HepG2 (cell line): Measurements from ENCODE around the gene ADCY9. TPM values are rescaled to one million over a fixed set of nuclear protein-coding genes. Genes with fewer than 3 reads are reported as not detected.

ENCODE experiments used
- ATAC-seq: fragments of 200-7000 bp; cut with Tn5 transposase; 3 replicates; pipeline ENCODE4 v1.9.1; 2020; ENCODE audit warnings: mild to moderate bottlenecking, moderate library complexity
- BruUV-seq: library from RNA; stranded (reverse); fragments of 400-500 nt; replicated peaks from 2 replicates; lab custom pipeline; 2021; lab: Mats Ljungman, UMichigan
- CTCF ChIA-PET: fragments of 300-600 bp; formaldehyde crosslinking; extraction: SDS; loops from one replicate; lab custom pipeline; 2021; ENCODE audit warnings: low total read pairs, inconsistent platforms, low intra/inter-chr PET ratio; lab: Yijun Ruan, JAX
- POLR2A ChIA-PET: fragments of 350-600 bp; sonication (Branson Sonifier 250); formaldehyde crosslinking; loops from one replicate; lab custom pipeline; 2020; ENCODE audit warnings: antibody characterized with exemption, inconsistent platforms; lab: Yijun Ruan, JAX
- DNase-seq: peaks from one replicate; pipeline ENCODE4 v3.0.0-alpha.2; 2015; ENCODE audit warnings: low spot score
- FAIRE-seq: peaks from 3 replicates; lab custom pipeline; 2011; peaks lifted over from hg19 to GRCh38; lab: Jason Lieb, UNC
- H2AFZ ChIP-seq: one replicate; pipeline ENCODE4 v1.6.1; 2011; ENCODE audit warnings: low read length, inconsistent platforms
- H3K27ac ChIP-seq: fragments of 300-600 bp; 3 replicates; pipeline ENCODE4 v1.8.0; 2011; ENCODE audit warnings: mixed run types, mild to moderate bottlenecking, mixed read lengths, low read length, inconsistent platforms; ENCODE audit not compliant: insufficient read depth; ENCODE audit errors: extremely low read length
- H3K27me3 ChIP-seq, 2 experiments: fragments of 200-600 bp in 1 of 2; 2 replicates in 1 of 2; 3 replicates in 1 of 2; pipeline versions ENCODE4 v1.6.0 to v1.8.0; 2011; ENCODE audit warnings: low read length in 2 of 2, mild to moderate bottlenecking in 2 of 2, moderate library complexity in 2 of 2, inconsistent platforms in 1 of 2; ENCODE audit not compliant: insufficient read depth in 2 of 2, control insufficient read depth in 1 of 2
- H3K36me3 ChIP-seq, 2 experiments: fragments of 200-600 bp in 1 of 2; replicated peaks in 1 of 2; 2 replicates in 1 of 2; 3 replicates in 1 of 2; pipeline versions ENCODE4 v1.5.1 to v1.8.0; 2011; ENCODE audit warnings: low read length in 2 of 2, inconsistent platforms in 1 of 2; ENCODE audit not compliant: insufficient read depth in 2 of 2, control insufficient read depth in 1 of 2
- H3K4me1 ChIP-seq: 2 replicates; pipeline ENCODE4 v1.5.1; 2012; ENCODE audit warnings: low read length, inconsistent platforms; ENCODE audit not compliant: insufficient read depth
- H3K4me2 ChIP-seq: 2 replicates; pipeline ENCODE4 v1.6.0; 2011; ENCODE audit warnings: low read depth, low read length, inconsistent platforms
- H3K4me3 ChIP-seq, 3 experiments: fragments of 200-600 bp in 1 of 3; sonication (generic), shearing (Covaris generic) in 1 of 3; replicated peaks in 1 of 3; 2 replicates each; pipeline ENCODE4 v1.5.1; 2011 to 2016; ENCODE audit warnings: low read length in 3 of 3, inconsistent platforms in 2 of 3, low read depth in 2 of 3, mild to moderate bottlenecking in 2 of 3, control low read depth in 1 of 3, mixed read lengths in 1 of 3; ENCODE audit not compliant: insufficient read depth in 1 of 3
- H3K79me2 ChIP-seq: one replicate; pipeline ENCODE4 v1.6.1; 2011; ENCODE audit warnings: low read length, inconsistent platforms; ENCODE audit not compliant: insufficient read depth
- H3K9ac ChIP-seq: 2 replicates; pipeline ENCODE4 v1.6.0; 2011; ENCODE audit warnings: mild to moderate bottlenecking, low read depth, low read length, inconsistent platforms; ENCODE audit not compliant: insufficient read depth
- H3K9me3 ChIP-seq: 2 replicates; pipeline ENCODE4 v1.5.1; 2012; ENCODE audit warnings: mild to moderate bottlenecking, low read length
- H4K20me1 ChIP-seq: 2 replicates; pipeline ENCODE4 v1.6.0; 2011; ENCODE audit warnings: inconsistent platforms, mild to moderate bottlenecking, low read length, moderate library complexity; ENCODE audit not compliant: insufficient read depth
- ARID3A ChIP-seq: IDR thresholded peaks from 2 replicates; pipeline ENCODE4 v1.6.1; 2012; ENCODE audit warnings: low read depth, low read length, improper control_type of control experiment
- BORCS8-MEF2B ChIP-seq: sonication (generic); formaldehyde crosslinking; IDR thresholded peaks from 2 replicates; pipeline ENCODE4 v1.8.0; 2022; ENCODE audit warnings: mild to moderate bottlenecking, missing genetic modification reagents
- ETS1 ChIP-seq: sonication (generic); formaldehyde crosslinking; IDR thresholded peaks from 2 replicates; pipeline ENCODE4 v1.4.0; 2020; ENCODE audit warnings: missing genetic modification reagents
- FIP1L1 ChIP-seq: fragments of 200-400 bp; formaldehyde crosslinking; IDR thresholded peaks from 2 replicates; pipeline ENCODE4 v1.6.1; 2018; ENCODE audit warnings: low read depth, mild to moderate bottlenecking, low read length, moderate library complexity, borderline replicate concordance; ENCODE audit not compliant: insufficient read depth
- POLR2A ChIP-seq, 2 experiments: IDR thresholded peaks; 2 replicates each; pipeline ENCODE4 v1.6.1; 2011; ENCODE audit warnings: low read depth in 2 of 2, low read length in 2 of 2, mild to moderate bottlenecking in 1 of 2, moderate library complexity in 1 of 2; ENCODE audit not compliant: insufficient read depth in 1 of 2
- SRSF9 ChIP-seq: fragments of 200-400 bp; formaldehyde crosslinking; IDR thresholded peaks from 2 replicates; pipeline ENCODE4 v1.6.1; 2018; ENCODE audit warnings: borderline replicate concordance, mild to moderate bottlenecking, low read depth, low read length; ENCODE audit not compliant: insufficient read depth, poor library complexity, severe bottlenecking
- ZBTB26 ChIP-seq: IDR thresholded peaks from 2 replicates; pipeline ENCODE4 v1.6.1; 2016; ENCODE audit warnings: missing compliant biosample characterization, missing genetic modification reagents, borderline replicate concordance
- ZNF326 ChIP-seq: sonication (generic); formaldehyde crosslinking; IDR thresholded peaks from 2 replicates; pipeline ENCODE4 v1.4.0; 2020; ENCODE audit warnings: missing genetic modification reagents, borderline replicate concordance
- ZNF549 ChIP-seq: sonication (generic); formaldehyde crosslinking; IDR thresholded peaks from 2 replicates; pipeline ENCODE4 v1.5.0; 2020; ENCODE audit warnings: missing genetic modification reagents
- WGBS: methylation state at CpG from one replicate; pipeline ENCODE4 v1.1.6; 2017; ENCODE audit warnings: low lambda C conversion rate; 5-methylcytosine and 5-hydroxymethylcytosine counted together
- in situ Hi-C: cut with HindIII; loops from 2 replicates; pipeline ENCODE4 v1.10.0; 2017; ENCODE audit warnings: low pct_unique_long_range_greater_than_20kb; ENCODE audit not compliant: extremely low pct_ligation_motif_present
- intact Hi-C: fragments of 100-400 bp; cut with micrococcal nuclease; formaldehyde crosslinking; loops from one replicate; pipeline ENCODE4 v1.10.0; 2022; ENCODE audit not compliant: unreplicated experiment
- polyA plus RNA-seq, 8 experiments: library from polyadenylated mRNA; depleted of rRNA in 3 of 8; stranded (reverse) in 7 of 8; unstranded in 1 of 8; fragments of >200 nt; fragmentation: Illumina TruSeq in 4 of 8; extraction: Trizol in 4 of 8; gene quantifications; 2 replicates each; pipeline versions ENCODE4 v1.2.1 to v1.2.3, GENCODE V29; 2011 to 2016; ENCODE audit warnings: low read depth in 4 of 8, missing spikeins in 1 of 8, mixed read lengths in 1 of 8; ENCODE audit not compliant: insufficient read depth in 1 of 8
- total RNA-seq, 5 experiments: library from RNA; depleted of rRNA; stranded (reverse); fragments of >200 nt; fragmentation: Illumina TruSeq; extraction: Trizol; gene quantifications; 2 replicates each; pipeline ENCODE4 v1.2.3, GENCODE V29; 2016; ENCODE audit warnings: low read depth in 1 of 5

Gene ADCY9
- total and polyA plus RNA-seq, 2 of the 13 experiments (the other 11 are each of a cell fraction or from before 2014, with no cell fraction given), result 11.2 to 13.9 TPM

- no TSS peak for BruUV-seq
- in situ Hi-C loops (no loop called here), intact Hi-C loops (no loop called here)
- no peak for DNase-seq
- H3K4me2 ChIP-seq, result no peak overlapping the region
- no peaks in the 10 kb centered on the region for H4K20me1 ChIP-seq
- no peaks in the 10 kb centered on the region for H3K27me3 ChIP-seq
- no peak overlapping the region for H3K27ac ChIP-seq
- H3K4me1 ChIP-seq, result peaks cover 11% of the 10 kb centered on the region
- H3K79me2 ChIP-seq, result peaks cover 4% of the 10 kb centered on the region
- ChIA-PET POLR2A (interaction anchor here (1.7 kb wide), 1 partner anchor 13 kb away, joined by 3 read pairs; no protein-coding TSS in a partner anchor), CTCF (no interaction called here)
- 94% methylated on average over 12 of the region's 12 CpGs for WGBS
- FAIRE-seq, result no peak
- no peak overlapping the region for H3K4me3 ChIP-seq
- no peaks in the 10 kb centered on the region for H3K9me3 ChIP-seq
- TF ChIP-seq FIP1L1, result no peak
- no peak for TF ChIP-seq ETS1 (CRISPR knock-in tag)
- TF ChIP-seq ZNF549 (CRISPR knock-in tag), result no peak
- TF ChIP-seq ARID3A, result no peak
- no peak for TF ChIP-seq BORCS8-MEF2B (CRISPR knock-in tag)
- TF ChIP-seq ZBTB26, result no peak
- no peak for TF ChIP-seq POLR2A (IDR thresholded peaks at IDR 0.05; ENCODE audit: insufficient read depth in 1 of 2, low read depth in 2 of 2, low read length in 2 of 2)
- no peak for TF ChIP-seq ZNF326 (CRISPR knock-in tag)
- no peak for TF ChIP-seq SRSF9
- no peak overlapping the region for H2AFZ ChIP-seq
- H3K36me3 ChIP-seq, result peaks cover 13 to 28% of the 10 kb centered on the region in 2 experiments
- H3K9ac ChIP-seq, result no peak overlapping the region
- ATAC-seq, result no peak
Measured at GRCh38 chr16:4006397-4006999, 109.7 kb downstream of the ADCY9 start.
